ENCODE measurements around the gene CPLANE2. TPM values are rescaled to one million over a fixed set of nuclear protein-coding genes. Genes with fewer than 3 reads are reported as not detected.
A peak's percentile ranks its signal among the peaks of the same experiment; 100 is the strongest.
"Not testable (repeated sequence)": the region's sequence is repeated elsewhere in the genome, so short reads cannot be mapped to it uniquely, and the experiment has no call there.

CPLANE2 gene
- total RNA-seq, 1 donor from 2014 or later = 8.6 TPM

- H3K27ac ChIP-seq (ENCODE audit: low read depth, low read length) = no peak overlapping the region
- Mint-ChIP-seq H3K4me1 (ENCODE audit: low read depth, unreplicated experiment) (peaks cover 23% of the 10 kb centered on the region), H3K9me3 (ENCODE audit: unreplicated experiment) (no peaks in the 10 kb centered on the region), H3K27me3 (ENCODE audit: low read depth, unreplicated experiment) (no peaks in the 10 kb centered on the region), H3K27ac (ENCODE audit: unreplicated experiment) (peak overlapping the region; percentile 79), H3K4me3 (ENCODE audit: unreplicated experiment) (no peak overlapping the region), H3K36me3 (ENCODE audit: low read depth, unreplicated experiment) (peaks cover 22% of the 10 kb centered on the region)
- H3K79me2 ChIP-seq (ENCODE audit: insufficient read depth, low read length) = no peaks in the 10 kb centered on the region
- peaks cover 20% of the 10 kb centered on the region for H3K4me1 ChIP-seq (ENCODE audit: insufficient read depth, low read length)
- peaks cover 22% of the 10 kb centered on the region for H3K36me3 ChIP-seq (ENCODE audit: insufficient read depth, low read length)
- peaks cover 19% of the 10 kb centered on the region for H4K20me1 ChIP-seq (ENCODE audit: insufficient read depth, low read length)
- H3K9ac ChIP-seq (ENCODE audit: low read length) = no peak overlapping the region
- H3K27me3 ChIP-seq (ENCODE audit: insufficient read depth, low read length) = no peaks in the 10 kb centered on the region
- H2AFZ ChIP-seq (ENCODE audit: low read depth, low read length) = no peak overlapping the region
- DNase-seq (ENCODE audit: low read depth) (no peak), FAIRE-seq (no peak)
- no peak for TF ChIP-seq CTCF (IDR thresholded peaks at IDR 0.05; ENCODE audit: insufficient read depth, low read depth, low read length)
- no peak for TF ChIP-seq EZH2 (IDR thresholded peaks at IDR 0.05; ENCODE audit: insufficient read depth, low read length)
- no peak overlapping the region for H3K4me2 ChIP-seq (ENCODE audit: low read length)
- no peaks in the 10 kb centered on the region for H3K9me3 ChIP-seq (ENCODE audit: insufficient read depth, low read depth, low read length)
- H3K4me3 ChIP-seq (ENCODE audit: insufficient read depth, low read depth, low read length) = no peak overlapping the region
Measured at GRCh38 chr1:16248007-16248436, 11.0 kb upstream of the CPLANE2 start.

- no peaks in the 10 kb centered on the region for H3K79me2 ChIP-seq (ENCODE audit: insufficient read depth, low read length)
- H3K36me3 ChIP-seq (ENCODE audit: insufficient read depth, low read length) = peaks cover 21% of the 10 kb centered on the region
- Mint-ChIP-seq H3K36me3 (ENCODE audit: low read depth, unreplicated experiment) (peaks cover 18% of the 10 kb centered on the region), H3K9me3 (ENCODE audit: unreplicated experiment) (no peaks in the 10 kb centered on the region), H3K27ac (ENCODE audit: unreplicated experiment) (no peak overlapping the region), H3K4me1 (ENCODE audit: low read depth, unreplicated experiment) (peaks cover 23% of the 10 kb centered on the region), H3K27me3 (ENCODE audit: low read depth, unreplicated experiment) (no peaks in the 10 kb centered on the region), H3K4me3 (ENCODE audit: unreplicated experiment) (no peak overlapping the region)
- no peak overlapping the region for H2AFZ ChIP-seq (ENCODE audit: low read depth, low read length)
- H3K4me2 ChIP-seq (ENCODE audit: low read length) = no peak overlapping the region
- FAIRE-seq = no peak
- no peak for TF ChIP-seq EZH2 (IDR thresholded peaks at IDR 0.05; ENCODE audit: insufficient read depth, low read length)
- TF ChIP-seq CTCF (IDR thresholded peaks at IDR 0.05; ENCODE audit: insufficient read depth, low read depth, low read length) = no peak
- no peak overlapping the region for H3K9ac ChIP-seq (ENCODE audit: low read length)
- H4K20me1 ChIP-seq (ENCODE audit: insufficient read depth, low read length) = peaks cover 19% of the 10 kb centered on the region
- peaks cover 20% of the 10 kb centered on the region for H3K4me1 ChIP-seq (ENCODE audit: insufficient read depth, low read length)
- H3K9me3 ChIP-seq (ENCODE audit: insufficient read depth, low read depth, low read length) = no peaks in the 10 kb centered on the region
- no peak overlapping the region for H3K27ac ChIP-seq (ENCODE audit: low read depth, low read length)
- no peaks in the 10 kb centered on the region for H3K27me3 ChIP-seq (ENCODE audit: insufficient read depth, low read length)
- no peak overlapping the region for H3K4me3 ChIP-seq (ENCODE audit: insufficient read depth, low read depth, low read length)
- no peak for DNase-seq (ENCODE audit: low read depth)
Measured at GRCh38 chr1:16247441-16247840, 10.5 kb upstream of the CPLANE2 start.

- H3K36me3 Mint-ChIP-seq (ENCODE audit: low read depth, unreplicated experiment) = peaks cover 17% of the 10 kb centered on the region
- no peak overlapping the region for H3K27ac Mint-ChIP-seq (ENCODE audit: unreplicated experiment)
- Histone ChIP-seq H3K27me3 (ENCODE audit: insufficient read depth, low read length) (no peaks in the 10 kb centered on the region), H3K79me2 (ENCODE audit: insufficient read depth, low read length) (no peaks in the 10 kb centered on the region), H3K4me1 (ENCODE audit: insufficient read depth, low read length) (peaks cover 20% of the 10 kb centered on the region), H3K9ac (ENCODE audit: low read length) (no peak overlapping the region), H4K20me1 (ENCODE audit: insufficient read depth, low read length) (peaks cover 19% of the 10 kb centered on the region), H2AFZ (ENCODE audit: low read depth, low read length) (no peak overlapping the region), H3K9me3 (ENCODE audit: insufficient read depth, low read depth, low read length) (no peaks in the 10 kb centered on the region), H3K4me3 (ENCODE audit: insufficient read depth, low read depth, low read length) (no peak overlapping the region), H3K36me3 (ENCODE audit: insufficient read depth, low read length) (peaks cover 17% of the 10 kb centered on the region), H3K27ac (ENCODE audit: low read depth, low read length) (no peak overlapping the region), H3K4me2 (ENCODE audit: low read length) (no peak overlapping the region)
- H3K27me3 Mint-ChIP-seq (ENCODE audit: low read depth, unreplicated experiment) = no peaks in the 10 kb centered on the region
- peaks cover 23% of the 10 kb centered on the region for H3K4me1 Mint-ChIP-seq (ENCODE audit: low read depth, unreplicated experiment)
- FAIRE-seq = no peak
- H3K4me3 Mint-ChIP-seq (ENCODE audit: unreplicated experiment) = no peak overlapping the region
- H3K9me3 Mint-ChIP-seq (ENCODE audit: unreplicated experiment) = no peaks in the 10 kb centered on the region
- no peak for DNase-seq (ENCODE audit: low read depth)
- TF ChIP-seq EZH2 (IDR thresholded peaks at IDR 0.05; ENCODE audit: insufficient read depth, low read length) (no peak), CTCF (IDR thresholded peaks at IDR 0.05; ENCODE audit: insufficient read depth, low read depth, low read length) (no peak)
Measured at GRCh38 chr1:16246961-16247360, 10.0 kb upstream of the CPLANE2 start.

- not testable (repeated sequence) for H3K9me3 ChIP-seq (ENCODE audit: insufficient read depth, low read depth, low read length); H3K27ac ChIP-seq (ENCODE audit: low read depth, low read length); H3K79me2 ChIP-seq (ENCODE audit: insufficient read depth, low read length); DNase-seq (ENCODE audit: low read depth); H3K9ac ChIP-seq (ENCODE audit: low read length); H2AFZ ChIP-seq (ENCODE audit: low read depth, low read length); H3K9me3 Mint-ChIP-seq (ENCODE audit: unreplicated experiment); H3K27me3 ChIP-seq (ENCODE audit: insufficient read depth, low read length); H3K4me2 ChIP-seq (ENCODE audit: low read length); H3K4me3 Mint-ChIP-seq (ENCODE audit: unreplicated experiment); H3K27me3 Mint-ChIP-seq (ENCODE audit: low read depth, unreplicated experiment); H3K27ac Mint-ChIP-seq (ENCODE audit: unreplicated experiment); H3K4me3 ChIP-seq (ENCODE audit: insufficient read depth, low read depth, low read length); FAIRE-seq
- Histone ChIP-seq H4K20me1 (ENCODE audit: insufficient read depth, low read length) (peaks cover 19% of the 10 kb centered on the region), H3K36me3 (ENCODE audit: insufficient read depth, low read length) (peaks cover 15% of the 10 kb centered on the region), H3K4me1 (ENCODE audit: insufficient read depth, low read length) (peaks cover 20% of the 10 kb centered on the region)
- Mint-ChIP-seq H3K36me3 (ENCODE audit: low read depth, unreplicated experiment) (peaks cover 13% of the 10 kb centered on the region), H3K4me1 (ENCODE audit: low read depth, unreplicated experiment) (peaks cover 23% of the 10 kb centered on the region)
Measured at GRCh38 chr1:16246239-16246638, 9.3 kb upstream of the CPLANE2 start.
